ENCODE measurements around the gene PCMTD2. TPM values are rescaled to one million over a fixed set of nuclear protein-coding genes. Genes with fewer than 3 reads are reported as not detected.

PCMTD2 gene
- 8.9 to 14.2 TPM (median 11.9 TPM) in 5 replicates for total RNA-seq (2022; extraction: Qiagen RNA extraction; ENCODE audit: low read depth)

DNA sequence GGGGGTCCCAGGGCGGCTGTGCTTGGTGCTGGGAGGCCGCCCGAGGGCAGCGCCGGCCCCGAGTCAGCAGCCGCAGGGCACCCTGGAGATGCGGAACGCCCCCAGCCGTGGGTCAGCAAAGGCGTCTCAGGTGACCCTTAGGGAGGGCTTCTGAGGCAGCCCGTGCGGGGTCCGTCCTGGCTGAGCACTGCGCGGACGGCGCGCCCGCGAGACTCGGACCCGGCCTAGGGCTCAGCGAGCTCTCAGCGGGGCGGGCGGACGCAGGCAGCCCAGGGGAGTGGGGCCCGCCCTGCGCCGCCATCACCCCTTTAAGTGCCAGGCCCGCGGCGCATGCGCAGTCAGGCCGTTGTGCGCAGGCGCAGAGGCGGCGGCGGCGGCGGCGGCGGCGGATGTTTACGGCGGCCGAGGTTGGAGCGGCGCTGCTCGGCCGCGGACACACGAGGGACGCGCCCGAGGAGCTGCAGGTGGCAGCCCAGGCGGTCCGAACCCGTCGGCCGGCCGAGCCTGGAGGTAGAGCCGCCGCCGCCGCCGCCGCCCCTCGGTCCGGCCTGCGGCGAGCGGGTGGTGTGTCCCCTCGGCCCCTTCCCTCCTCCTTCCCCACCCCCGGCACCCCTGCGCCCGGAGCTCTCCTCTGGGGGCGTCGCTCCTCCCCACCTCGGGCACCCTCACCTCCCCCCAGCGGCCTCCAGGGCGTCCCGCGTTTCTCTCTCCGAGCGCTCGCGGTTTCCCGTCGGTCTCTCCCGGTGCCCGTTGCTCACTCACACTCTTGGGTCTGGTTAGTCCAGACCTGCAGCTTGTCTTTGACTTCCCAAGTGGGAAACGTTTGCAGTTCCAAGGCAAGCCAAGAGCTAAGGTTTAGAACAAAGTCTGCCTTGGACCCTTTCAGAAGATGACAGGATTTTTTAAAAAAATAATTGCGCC, at the start of gene PCMTD2:
PCMTD2 (plus strand) TSS at position 388 of the 921 bp plus-strand sequence. CDS start 4,218 bp downstream, outside the sequence.

Other genes starting within 250 kb of the PCMTD2 start
- 0.30 to 0.54 TPM (median 0.35 TPM) in 5 replicates for gene C20orf204, start 219.6 kb upstream of the PCMTD2 start, total RNA-seq (2022; extraction: Qiagen RNA extraction; ENCODE audit: low read depth)
- 1.3 to 2.8 TPM (median 2.5 TPM) in 5 replicates for gene SOX18, start 206.1 kb upstream of the PCMTD2 start, total RNA-seq (2022; extraction: Qiagen RNA extraction; ENCODE audit: low read depth)
- 30.8 to 54.6 TPM (median 47.8 TPM) in 5 replicates for gene TCEA2, start 192.6 kb upstream of the PCMTD2 start, total RNA-seq (2022; extraction: Qiagen RNA extraction; ENCODE audit: low read depth)
- gene RGS19, start 176.2 kb upstream of the PCMTD2 start, total RNA-seq (2022; extraction: Qiagen RNA extraction; ENCODE audit: low read depth), result 14.9 to 26.7 TPM (median 22.7 TPM) in 5 replicates
- gene OPRL1, start 175.7 kb upstream of the PCMTD2 start, total RNA-seq (2022; extraction: Qiagen RNA extraction; ENCODE audit: low read depth), result 0.43 to 0.89 TPM (median 0.61 TPM) in 5 replicates
- 0.79 to 2.0 TPM (median 1.7 TPM) in 5 replicates for gene LKAAEAR1, start 171.3 kb upstream of the PCMTD2 start, total RNA-seq (2022; extraction: Qiagen RNA extraction; ENCODE audit: low read depth)
- not detected in 5 replicates for gene NPBWR2, start 148.2 kb upstream of the PCMTD2 start, total RNA-seq (2022; extraction: Qiagen RNA extraction; ENCODE audit: low read depth)
- gene MYT1, start 91.3 kb upstream of the PCMTD2 start, total RNA-seq (2022; extraction: Qiagen RNA extraction; ENCODE audit: low read depth), result 0.03 to 0.45 TPM (median 0.27 TPM) in 4 of 5 replicates, not detected in the other